Epithelial cell of proximal tubule (primary cell): ENCODE measurements around the gene NME5. TPM values are rescaled to one million over a fixed set of nuclear protein-coding genes. Genes with fewer than 3 reads are reported as not detected.
"Not testable (repeated sequence)": the region's sequence is repeated elsewhere in the genome, so short reads cannot be mapped to it uniquely, and the experiment has no call there.

Experiments
- DNase-seq: peaks from one replicate; pipeline ENCODE4 v3.0.0-alpha.2; 2011; ENCODE audit warnings: low read depth
- H3K4me3 ChIP-seq: 2 replicates; pipeline ENCODE4 v1.5.1; 2011; ENCODE audit warnings: low read depth, mild to moderate bottlenecking, low read length
- total RNA-seq: library from RNA; depleted of rRNA; stranded (reverse); fragments of >200 nt; gene quantifications from 2 replicates; pipeline ENCODE4 v1.2.3, GENCODE V29; 2015
- TF ChIP-seq, protein P1 (sequence below): conservative IDR thresholded peaks from 2 replicates; pipeline ENCODE4 v1.5.1; 2012; ENCODE audit warnings: low read depth, mild to moderate bottlenecking, low read length

NME5 gene
- total RNA-seq, 1 donor from 2014 or later, result 3.1 TPM

DNA sequence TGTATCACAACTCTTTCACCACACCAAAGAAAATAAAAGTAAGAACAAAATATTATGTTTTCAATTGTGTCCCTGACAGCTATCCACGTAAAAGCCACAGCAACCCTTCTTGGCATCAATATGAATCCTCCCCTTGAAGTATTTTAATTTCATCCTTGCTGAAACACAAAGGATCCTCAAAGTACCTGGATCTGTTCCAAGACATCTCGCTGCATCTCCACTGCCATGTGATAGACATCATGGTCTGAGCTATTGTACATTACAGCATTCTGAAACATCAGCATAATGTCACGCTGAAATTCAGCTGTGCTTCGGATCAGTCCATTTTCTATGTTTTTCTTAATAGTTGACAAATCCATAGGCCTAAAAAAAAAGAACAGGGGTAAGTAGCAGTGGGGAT lies 21.5 kb upstream of the NME5 start:
- TF ChIP-seq, protein P1, sequence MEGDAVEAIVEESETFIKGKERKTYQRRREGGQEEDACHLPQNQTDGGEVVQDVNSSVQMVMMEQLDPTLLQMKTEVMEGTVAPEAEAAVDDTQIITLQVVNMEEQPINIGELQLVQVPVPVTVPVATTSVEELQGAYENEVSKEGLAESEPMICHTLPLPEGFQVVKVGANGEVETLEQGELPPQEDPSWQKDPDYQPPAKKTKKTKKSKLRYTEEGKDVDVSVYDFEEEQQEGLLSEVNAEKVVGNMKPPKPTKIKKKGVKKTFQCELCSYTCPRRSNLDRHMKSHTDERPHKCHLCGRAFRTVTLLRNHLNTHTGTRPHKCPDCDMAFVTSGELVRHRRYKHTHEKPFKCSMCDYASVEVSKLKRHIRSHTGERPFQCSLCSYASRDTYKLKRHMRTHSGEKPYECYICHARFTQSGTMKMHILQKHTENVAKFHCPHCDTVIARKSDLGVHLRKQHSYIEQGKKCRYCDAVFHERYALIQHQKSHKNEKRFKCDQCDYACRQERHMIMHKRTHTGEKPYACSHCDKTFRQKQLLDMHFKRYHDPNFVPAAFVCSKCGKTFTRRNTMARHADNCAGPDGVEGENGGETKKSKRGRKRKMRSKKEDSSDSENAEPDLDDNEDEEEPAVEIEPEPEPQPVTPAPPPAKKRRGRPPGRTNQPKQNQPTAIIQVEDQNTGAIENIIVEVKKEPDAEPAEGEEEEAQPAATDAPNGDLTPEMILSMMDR, result no peak
- no peak overlapping the region for H3K4me3 ChIP-seq
- no peak for DNase-seq

GRCh38 chr5:138159666-138160065 lies 20.4 kb upstream of the NME5 start:
- no peak overlapping the region for H3K4me3 ChIP-seq
- no peak for DNase-seq
- TF ChIP-seq, protein P1, result no peak

- no peak overlapping the region for H3K4me3 ChIP-seq
- DNase-seq, result no peak
- TF ChIP-seq, protein P1, result no peak
These were observed 18.4 kb upstream of the NME5 start for GRCh38 chr5:138157626-138158025.

DNA sequence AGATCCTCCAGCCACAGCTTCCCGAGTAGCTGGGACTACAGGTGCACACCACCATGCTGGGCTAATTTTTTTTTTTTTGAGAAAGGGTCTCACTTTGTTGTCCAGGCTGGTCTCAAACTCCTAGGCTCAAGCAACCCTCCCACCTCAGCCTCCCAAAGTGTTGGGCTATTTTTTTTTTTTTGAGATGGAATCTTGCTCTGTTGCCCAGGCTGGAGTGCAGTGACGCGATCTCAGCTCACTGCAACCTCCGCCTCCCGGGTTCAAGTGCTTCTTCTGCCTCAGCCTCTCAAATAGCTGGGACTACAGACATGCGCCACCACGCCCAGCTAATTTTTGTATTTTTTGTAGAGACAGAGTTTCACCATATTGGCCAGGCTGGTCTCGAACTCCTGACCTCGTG lies 16.7 kb upstream of the NME5 start:
- not testable (repeated sequence) for DNase-seq, H3K4me3 ChIP-seq

GRCh38 chr5:138149530-138149929 lies 10.3 kb upstream of the NME5 start:
- TF ChIP-seq, protein P1, result no peak
- no peak overlapping the region for H3K4me3 ChIP-seq
- no peak for DNase-seq

- DNase-seq, result peak; percentile 9
- TF ChIP-seq, protein P1, result no peak
- no peak overlapping the region for H3K4me3 ChIP-seq
These were observed 9.6 kb upstream of the NME5 start for GRCh38 chr5:138148811-138149210.

GRCh38 chr5:138143578-138143977 lies 4.3 kb upstream of the NME5 start:
- DNase-seq, H3K4me3 ChIP-seq: not testable (repeated sequence)

DNA sequence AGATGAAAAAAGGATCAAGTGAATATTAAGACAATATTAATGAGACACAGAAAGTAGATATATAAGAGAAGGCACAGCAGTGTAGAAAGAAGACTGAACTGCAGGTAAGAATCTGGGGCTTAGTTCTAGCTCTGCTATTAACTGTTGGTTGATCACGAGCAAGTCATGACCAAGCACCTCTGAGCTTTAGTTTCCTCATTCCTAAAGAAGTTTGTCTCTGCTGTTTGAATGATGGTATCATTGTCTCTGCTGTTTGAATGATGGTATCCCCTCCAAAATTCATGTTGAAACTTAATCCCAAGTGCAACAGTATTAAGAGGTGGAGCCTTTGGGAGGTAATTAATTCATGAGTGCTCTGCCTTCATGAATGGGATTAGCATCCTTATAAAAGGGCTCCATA lies 2.5 kb upstream of the NME5 start:
- TF ChIP-seq, protein P1, result no peak
- no peak overlapping the region for H3K4me3 ChIP-seq
- DNase-seq, result no peak
